CD14-positive monocyte (primary cell): ENCODE measurements around the gene CHST15. TPM values are rescaled to one million over a fixed set of nuclear protein-coding genes. Genes with fewer than 3 reads are reported as not detected.

Source experiments
- DNase-seq, 3 donors: peaks; one replicate each; pipeline ENCODE4 v3.0.0-alpha.2; 2011 to 2022
- H2AFZ ChIP-seq: 2 replicates; pipeline ENCODE4 v1.6.0; 2012; ENCODE audit warnings: mild to moderate bottlenecking, low read depth, low read length, inconsistent platforms; ENCODE audit not compliant: insufficient read depth, poor library complexity, severe bottlenecking
- H3K27ac ChIP-seq, 2 donors: 1 replicate in 1 of 2; 2 replicates in 1 of 2; pipeline ENCODE4 v1.5.1; 2012 to 2013; ENCODE audit warnings: low read length in 2 of 2, control low read depth in 1 of 2, inconsistent platforms in 1 of 2, low read depth in 1 of 2, mild to moderate bottlenecking in 1 of 2
- H3K27me3 ChIP-seq, 2 donors: one replicate each; pipeline versions ENCODE4 v1.6.0 to v1.6.1; 2011 to 2013; ENCODE audit warnings: low read length in 2 of 2; ENCODE audit not compliant: control insufficient read depth in 2 of 2, insufficient read depth in 2 of 2
- H3K36me3 ChIP-seq, 2 donors: replicated peaks in 1 of 2; 1 replicate in 1 of 2; 2 replicates in 1 of 2; pipeline versions ENCODE4 v1.5.1 to v1.6.1; 2012 to 2013; ENCODE audit warnings: low read length in 2 of 2, control low read depth in 1 of 2, inconsistent platforms in 1 of 2, mild to moderate bottlenecking in 1 of 2; ENCODE audit not compliant: insufficient read depth in 2 of 2, control insufficient read depth in 1 of 2
- H3K4me1 ChIP-seq, 2 donors: 1 replicate in 1 of 2; 2 replicates in 1 of 2; pipeline versions ENCODE4 v1.5.1 to v1.6.1; 2012 to 2013; ENCODE audit warnings: low read length in 2 of 2, control low read depth in 1 of 2, inconsistent platforms in 1 of 2, mild to moderate bottlenecking in 1 of 2, moderate library complexity in 1 of 2; ENCODE audit not compliant: insufficient read depth in 2 of 2, control insufficient read depth in 1 of 2
- H3K4me2 ChIP-seq: replicated peaks from 2 replicates; pipeline ENCODE3; 2012; ENCODE audit warnings: low read length, moderate library complexity, mild to moderate bottlenecking; ENCODE audit not compliant: poor library complexity, severe bottlenecking; ENCODE audit errors: extremely low read depth
- H3K4me3 ChIP-seq, 3 experiments: fragments of 200-600 bp in 1 of 3; sonication (generic) in 1 of 3; replicated peaks in 1 of 3; 1 replicate in 2 of 3; 2 replicates in 1 of 3; pipeline ENCODE4 v1.5.1; 2011 to 2013; ENCODE audit warnings: low read length in 3 of 3, mild to moderate bottlenecking in 3 of 3, control low read depth in 2 of 3, low read depth in 2 of 3, inconsistent platforms in 1 of 3, moderate library complexity in 1 of 3
- H3K79me2 ChIP-seq: 2 replicates; pipeline ENCODE4 v1.6.0; 2012; ENCODE audit warnings: mild to moderate bottlenecking, control low read depth, inconsistent platforms, low read length, moderate library complexity; ENCODE audit not compliant: insufficient read depth
- H3K9ac ChIP-seq: 2 replicates; pipeline ENCODE4 v1.6.0; 2017; ENCODE audit warnings: low read length, mild to moderate bottlenecking; ENCODE audit not compliant: insufficient read depth, poor library complexity, severe bottlenecking
- H3K9me3 ChIP-seq, 2 donors: replicated peaks in 1 of 2; 1 replicate in 1 of 2; 2 replicates in 1 of 2; pipeline versions ENCODE4 v1.5.1 to v1.6.1; 2012 to 2013; ENCODE audit warnings: low read length in 2 of 2, control low read depth in 1 of 2; ENCODE audit not compliant: control insufficient read depth in 1 of 2, insufficient read depth in 1 of 2
- H4K20me1 ChIP-seq: 2 replicates; pipeline ENCODE4 v1.6.0; 2012; ENCODE audit warnings: mild to moderate bottlenecking, low read length, control low read depth, moderate library complexity; ENCODE audit not compliant: insufficient read depth
- H3K27ac Mint-ChIP-seq, 7 donors: one replicate each; pipeline ENCODE4 v1.8.0; 2020; ENCODE audit warnings: mild to moderate bottlenecking in 7 of 7, mixed read lengths in 7 of 7, moderate library complexity in 6 of 7, inconsistent platforms in 2 of 7
- H3K27me3 Mint-ChIP-seq, 3 donors: one replicate each; pipeline ENCODE4 v1.8.0; 2021 to 2022; ENCODE audit warnings: low read depth in 3 of 3, mild to moderate bottlenecking in 3 of 3, mixed read lengths in 3 of 3, moderate library complexity in 3 of 3, inconsistent platforms in 1 of 3
- H3K36me3 Mint-ChIP-seq, 2 donors: one replicate each; pipeline ENCODE4 v1.8.0; 2020; ENCODE audit warnings: mixed read lengths in 2 of 2, inconsistent platforms in 1 of 2, mild to moderate bottlenecking in 1 of 2
- H3K4me1 Mint-ChIP-seq: one replicate; pipeline ENCODE4 v1.8.0; 2020; ENCODE audit warnings: mild to moderate bottlenecking, mixed read lengths
- H3K4me3 Mint-ChIP-seq, 2 donors: one replicate each; pipeline ENCODE4 v1.8.0; 2020; ENCODE audit warnings: mild to moderate bottlenecking in 2 of 2, mixed read lengths in 2 of 2, moderate library complexity in 1 of 2
- H3K9me3 Mint-ChIP-seq, 7 donors: one replicate each; pipeline ENCODE4 v1.8.0; 2020 to 2022; ENCODE audit warnings: mixed read lengths in 7 of 7, mild to moderate bottlenecking in 6 of 7, moderate library complexity in 6 of 7, inconsistent platforms in 2 of 7
- WGBS: methylation state at CpG from one replicate; pipeline ENCODE4 v1.1.5; 2013; ENCODE audit warnings: missing lambda C conversion rate; ENCODE audit not compliant: insufficient coverage; 5-methylcytosine and 5-hydroxymethylcytosine counted together
- intact Hi-C, 2 donors: fragments of 100-400 bp; cut with micrococcal nuclease; formaldehyde crosslinking; loops; one replicate each; pipeline versions ENCODE4 v1.15.0 to v1.15.1; 2023
- polyA plus RNA-seq, 3 donors: library from polyadenylated mRNA; depleted of rRNA in 1 of 3; unstranded in 2 of 3; stranded (reverse) in 1 of 3; fragments of 300-500 nt in 2 of 3; fragments of >200 nt in 1 of 3; fragmentation: Illumina TruSeq in 2 of 3; gene quantifications; 1 replicate in 2 of 3; 2 replicates in 1 of 3; pipeline ENCODE4 v1.2.3, GENCODE V29; 2012 to 2021
- TF ChIP-seq, protein P1 (sequence below): fragments of 200-600 bp; IDR thresholded peaks from one replicate; pipeline ENCODE4 v1.8.0; 2022; ENCODE audit warnings: antibody characterized with exemption, mild to moderate bottlenecking

The CHST15 gene
- polyA plus RNA-seq, 3 donors: 54.4 to 106 (median 87.5) TPM

DNA sequence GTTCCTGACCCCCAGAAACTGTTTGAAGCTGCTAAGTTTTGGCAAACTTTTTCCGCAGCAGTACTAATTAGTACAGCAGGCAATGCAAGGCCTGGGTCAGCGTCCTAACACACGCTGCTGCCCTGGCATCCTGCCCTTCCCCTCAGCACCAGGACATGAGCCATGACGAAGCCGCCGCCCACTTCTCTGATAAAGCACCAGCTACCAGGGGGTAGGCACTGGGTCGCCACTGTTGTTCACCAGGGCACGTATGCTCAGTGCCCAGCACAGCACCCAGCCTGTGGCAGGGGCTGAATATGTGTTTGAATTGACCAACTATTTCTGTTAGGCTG is 59.5 kb downstream of the CHST15 start:
- Histone ChIP-seq H3K9me3 (no peaks in the 10 kb centered on the region), H3K4me2 (no peak overlapping the region), H3K79me2 (peaks cover 5% of the 10 kb centered on the region), H3K27ac (peak overlapping the region; percentile 0 to 74), H3K36me3 (peaks cover 60 to 74% of the 10 kb centered on the region in 2 donors), H3K27me3 (peaks cover 0 to 5% of the 10 kb centered on the region in 2 donors), H2AFZ (no peak overlapping the region), H3K9ac (peak overlapping the region; percentile 4), H3K4me3 (no peak overlapping the region), H3K4me1 (peaks cover 61 to 62% of the 10 kb centered on the region in 2 donors), H4K20me1 (peaks cover 21% of the 10 kb centered on the region)
- 93% methylated on average over 3 of the region's 8 CpGs for WGBS
- Mint-ChIP-seq H3K27me3 (peaks cover 4 to 28% (median 5%) of the 10 kb centered on the region in 3 donors), H3K36me3 (peaks cover 86 to 90% of the 10 kb centered on the region in 2 donors), H3K4me3 (no peak overlapping the region), H3K4me1 (peaks cover 54% of the 10 kb centered on the region), H3K27ac (peak overlapping the region; percentile 66 to 93 (median 85)), H3K9me3 (peaks cover 0 to 5% (median 0%) of the 10 kb centered on the region in 7 donors)
- intact Hi-C loops: loop anchor here in 1 of 2 donors (5.0 kb wide), 1 partner anchor 37 kb away; no protein-coding TSS in a partner anchor
- no peak for DNase-seq
- TF ChIP-seq, protein P1, sequence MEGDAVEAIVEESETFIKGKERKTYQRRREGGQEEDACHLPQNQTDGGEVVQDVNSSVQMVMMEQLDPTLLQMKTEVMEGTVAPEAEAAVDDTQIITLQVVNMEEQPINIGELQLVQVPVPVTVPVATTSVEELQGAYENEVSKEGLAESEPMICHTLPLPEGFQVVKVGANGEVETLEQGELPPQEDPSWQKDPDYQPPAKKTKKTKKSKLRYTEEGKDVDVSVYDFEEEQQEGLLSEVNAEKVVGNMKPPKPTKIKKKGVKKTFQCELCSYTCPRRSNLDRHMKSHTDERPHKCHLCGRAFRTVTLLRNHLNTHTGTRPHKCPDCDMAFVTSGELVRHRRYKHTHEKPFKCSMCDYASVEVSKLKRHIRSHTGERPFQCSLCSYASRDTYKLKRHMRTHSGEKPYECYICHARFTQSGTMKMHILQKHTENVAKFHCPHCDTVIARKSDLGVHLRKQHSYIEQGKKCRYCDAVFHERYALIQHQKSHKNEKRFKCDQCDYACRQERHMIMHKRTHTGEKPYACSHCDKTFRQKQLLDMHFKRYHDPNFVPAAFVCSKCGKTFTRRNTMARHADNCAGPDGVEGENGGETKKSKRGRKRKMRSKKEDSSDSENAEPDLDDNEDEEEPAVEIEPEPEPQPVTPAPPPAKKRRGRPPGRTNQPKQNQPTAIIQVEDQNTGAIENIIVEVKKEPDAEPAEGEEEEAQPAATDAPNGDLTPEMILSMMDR: no peak

DNA sequence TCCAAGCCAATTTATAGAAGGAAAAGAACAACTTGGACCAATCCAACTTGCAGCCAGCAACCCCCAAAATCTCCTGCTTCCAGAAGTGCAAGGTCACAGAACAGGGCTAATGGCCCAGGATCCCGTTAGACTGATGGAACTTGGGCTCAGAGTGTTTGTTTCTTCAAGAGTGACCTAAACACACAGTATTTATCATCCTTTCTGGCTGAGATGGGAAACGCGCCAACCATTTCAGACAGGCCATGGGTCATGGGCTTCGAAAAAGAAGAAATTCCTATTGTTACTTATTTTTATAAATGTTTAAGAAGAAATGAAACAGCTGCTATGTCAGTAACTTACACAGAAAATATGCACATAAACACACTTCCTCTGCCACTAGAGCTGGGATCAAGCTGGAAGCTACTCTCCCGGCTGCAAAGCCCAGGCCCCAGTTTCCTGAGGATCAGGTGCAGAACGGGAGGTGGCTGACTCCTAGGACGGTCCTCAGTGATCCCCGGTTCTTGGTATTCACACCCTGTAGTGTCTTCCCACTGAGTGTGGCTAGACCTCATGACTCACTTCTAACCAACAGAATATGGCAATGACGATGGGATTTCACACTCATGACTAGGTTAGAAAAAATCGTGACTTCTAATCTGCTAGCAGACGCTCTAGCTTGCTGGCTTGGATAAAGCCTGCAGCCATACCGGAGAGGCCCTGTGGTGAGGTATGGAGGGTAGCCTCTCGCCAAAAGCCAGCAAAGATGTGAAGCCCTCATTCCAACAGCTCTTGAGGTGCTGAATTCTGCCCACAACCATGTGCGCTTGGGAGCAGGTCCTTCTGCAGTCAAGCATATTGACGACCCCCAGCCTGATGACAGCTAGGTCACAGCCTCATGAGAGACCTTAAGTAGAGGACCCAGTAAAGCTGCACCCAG is 60.2 kb downstream of the CHST15 start:
- peaks cover 48% of the 10 kb centered on the region for H3K4me1 Mint-ChIP-seq
- H3K27me3 ChIP-seq: peaks cover 0 to 5% of the 10 kb centered on the region in 2 donors
- peak overlapping the region in 1 of 2 donors; percentile 9 for H3K4me3 Mint-ChIP-seq
- no peaks in the 10 kb centered on the region for H3K9me3 ChIP-seq
- peaks cover 54 to 55% of the 10 kb centered on the region in 2 donors for H3K4me1 ChIP-seq
- H3K27me3 Mint-ChIP-seq: peaks cover 4 to 31% (median 10%) of the 10 kb centered on the region in 3 donors
- H2AFZ ChIP-seq: no peak overlapping the region
- H4K20me1 ChIP-seq: peaks cover 26% of the 10 kb centered on the region
- WGBS: 51% methylated on average over 9 of the region's 15 CpGs
- no peak overlapping the region for H3K4me3 ChIP-seq
- H3K9ac ChIP-seq: peak overlapping the region; percentile 4
- no peak overlapping the region for H3K4me2 ChIP-seq
- H3K36me3 Mint-ChIP-seq: peaks cover 87 to 90% of the 10 kb centered on the region in 2 donors
- intact Hi-C loops: loop anchor here in 1 of 2 donors (5.0 kb wide), 1 partner anchor 36 kb away; no protein-coding TSS in a partner anchor
- H3K36me3 ChIP-seq: peaks cover 61 to 74% of the 10 kb centered on the region in 2 donors
- peaks cover 0 to 5% (median 0%) of the 10 kb centered on the region in 7 donors for H3K9me3 Mint-ChIP-seq
- peaks cover 5% of the 10 kb centered on the region for H3K79me2 ChIP-seq
- DNase-seq: peak; percentile 76 to 90 (median 84)
- peak overlapping the region; percentile 0 to 74 for H3K27ac ChIP-seq
- TF ChIP-seq, protein P1: no peak
- H3K27ac Mint-ChIP-seq: peak overlapping the region; percentile 66 to 93 (median 85)
